Aorta (tissue), 5 donors: ENCODE data around the gene TRIM26. TPM values are rescaled to one million over a fixed set of nuclear protein-coding genes. Genes with fewer than 3 reads are reported as not detected.
A peak's percentile ranks its signal among the peaks of the same experiment; 100 is the strongest.

Experiments
- ATAC-seq: fragments of 200-7000 bp; cut with Tn5 transposase; one replicate; pipeline ENCODE4 v1.9.1; 2022; ENCODE audit warnings: moderate library complexity; ENCODE audit not compliant: low FRiP score
- DNase-seq, 2 donors: peaks; one replicate each; pipeline ENCODE4 v3.0.0-alpha.2; 2020
- H3K27ac ChIP-seq, 2 donors: one replicate each; pipeline ENCODE4 v1.5.1; 2013; ENCODE audit warnings: low read length in 2 of 2, mild to moderate bottlenecking in 2 of 2, moderate library complexity in 2 of 2, control low read depth in 1 of 2, inconsistent platforms in 1 of 2, low read depth in 1 of 2
- H3K27me3 ChIP-seq, 2 donors: one replicate each; pipeline ENCODE4 v1.6.1; 2013; ENCODE audit warnings: control low read depth in 1 of 2, low read length in 1 of 2, mild to moderate bottlenecking in 1 of 2, moderate library complexity in 1 of 2; ENCODE audit not compliant: insufficient read depth in 2 of 2, control insufficient read depth in 1 of 2
- H3K36me3 ChIP-seq, 2 donors: one replicate each; pipeline ENCODE4 v1.6.1; 2013; ENCODE audit warnings: control low read depth in 1 of 2, low read length in 1 of 2, mild to moderate bottlenecking in 1 of 2; ENCODE audit not compliant: insufficient read depth in 2 of 2, control insufficient read depth in 1 of 2
- H3K4me1 ChIP-seq, 2 donors: one replicate each; pipeline ENCODE4 v1.6.1; 2013; ENCODE audit warnings: low read length in 2 of 2, control low read depth in 1 of 2, mild to moderate bottlenecking in 1 of 2, moderate library complexity in 1 of 2; ENCODE audit not compliant: insufficient read depth in 2 of 2, control insufficient read depth in 1 of 2
- H3K4me3 ChIP-seq, 2 donors: one replicate each; pipeline ENCODE4 v1.5.1; 2013; ENCODE audit warnings: low read length in 2 of 2, control low read depth in 1 of 2, mild to moderate bottlenecking in 1 of 2
- H3K9me3 ChIP-seq: one replicate; pipeline ENCODE4 v1.6.1; 2013; ENCODE audit warnings: mild to moderate bottlenecking, low read length; ENCODE audit not compliant: control insufficient read depth
- WGBS, 2 donors: extraction: QIAGEN DNeasy Blood & Tissue Kit; methylation state at CpG; one replicate each; pipeline ENCODE4 v1.1.7; 2013; 5-methylcytosine and 5-hydroxymethylcytosine counted together
- intact Hi-C, 2 donors: fragments of 100-400 bp; cut with DNase I; formaldehyde crosslinking; loops; one replicate each; pipeline versions ENCODE4 v1.14.2 to v1.15.0; 2022
- polyA plus RNA-seq, 2 donors: library from polyadenylated mRNA; stranded (reverse); fragments of 200-250 nt; gene quantifications; one replicate each; pipeline ENCODE4 v1.2.3, GENCODE V29; 2013
- total RNA-seq, 2 donors: library from RNA; stranded (reverse); fragmentation: NEBNext Ultra II Directional; extraction: Animal tissue kit (Norgen Biotek cat#: 25700); gene quantifications; one replicate each; pipeline ENCODE4 v1.2.1, GENCODE V29; 2021
- donor health status: healthy with polysubstance abuse.
- donor health status: Bipolar disorder and iron deficiency.
- donor health status: DM: no; HTN: no; CAD: no.
- donor health status: DM: no; HTN: no; CAD: no.
- donor health status: DM: yes; HTN: yes; CAD: no.

TRIM26 gene
- total and polyA plus RNA-seq, 4 donors = 20.1 to 36.5 (median 29.7) TPM

DNA sequence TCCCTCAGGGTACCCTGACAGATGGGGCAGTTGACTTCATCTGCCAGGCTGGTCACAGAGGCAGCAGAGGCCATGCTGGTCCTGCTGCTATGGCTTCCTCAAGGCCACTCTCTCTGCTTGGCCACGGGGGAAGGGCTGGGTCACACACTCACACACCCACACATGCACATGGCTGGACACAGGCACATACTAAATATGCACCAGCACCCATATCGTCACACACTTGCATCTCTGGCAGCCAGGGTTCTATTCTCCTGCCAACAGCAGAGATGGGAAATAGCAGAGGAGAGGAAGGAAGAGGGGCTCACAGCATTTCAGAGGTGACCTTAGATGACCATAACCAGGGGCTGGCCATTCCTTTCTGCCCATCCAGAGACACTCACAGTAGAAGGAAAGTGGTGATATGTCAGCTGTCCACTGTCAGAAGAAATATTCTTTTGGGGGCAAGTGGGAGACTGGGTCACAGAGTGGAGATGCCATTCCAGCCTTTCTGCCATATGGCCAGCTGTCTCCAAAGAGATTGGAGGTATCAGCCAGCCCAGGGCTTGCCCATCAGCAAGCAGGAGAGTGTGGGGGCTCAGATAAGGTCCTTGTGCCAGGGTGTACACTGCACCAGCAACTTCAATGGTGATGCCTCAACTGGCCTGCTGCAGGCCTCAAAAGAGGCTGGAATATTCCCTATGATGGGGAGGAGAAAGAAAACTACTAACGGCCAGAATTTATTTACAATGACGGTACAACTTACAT lies 52.2 kb downstream of the TRIM26 start, which contains the start of gene TRIM10:
Gene TRIM10 (minus strand): TSS at position 427 of the 747 bp plus-strand sequence. CDS start 353 bp downstream, at position 74.
- ATAC-seq = no peak
- Histone ChIP-seq H3K4me1 (no peaks in the 10 kb centered on the region), H3K36me3 (no peaks in the 10 kb centered on the region), H3K4me3 (no peak within 1 kb of the TSS), H3K9me3 (no peaks in the 10 kb centered on the region), H3K27ac (no peak within 1 kb of the TSS), H3K27me3 (no peaks in the 10 kb centered on the region)
- 67 to 74% methylated on average over 4 of the region's 4 CpGs for WGBS, 2 donors
- DNase-seq = no peak
- intact Hi-C loops = no loop called here

DNA sequence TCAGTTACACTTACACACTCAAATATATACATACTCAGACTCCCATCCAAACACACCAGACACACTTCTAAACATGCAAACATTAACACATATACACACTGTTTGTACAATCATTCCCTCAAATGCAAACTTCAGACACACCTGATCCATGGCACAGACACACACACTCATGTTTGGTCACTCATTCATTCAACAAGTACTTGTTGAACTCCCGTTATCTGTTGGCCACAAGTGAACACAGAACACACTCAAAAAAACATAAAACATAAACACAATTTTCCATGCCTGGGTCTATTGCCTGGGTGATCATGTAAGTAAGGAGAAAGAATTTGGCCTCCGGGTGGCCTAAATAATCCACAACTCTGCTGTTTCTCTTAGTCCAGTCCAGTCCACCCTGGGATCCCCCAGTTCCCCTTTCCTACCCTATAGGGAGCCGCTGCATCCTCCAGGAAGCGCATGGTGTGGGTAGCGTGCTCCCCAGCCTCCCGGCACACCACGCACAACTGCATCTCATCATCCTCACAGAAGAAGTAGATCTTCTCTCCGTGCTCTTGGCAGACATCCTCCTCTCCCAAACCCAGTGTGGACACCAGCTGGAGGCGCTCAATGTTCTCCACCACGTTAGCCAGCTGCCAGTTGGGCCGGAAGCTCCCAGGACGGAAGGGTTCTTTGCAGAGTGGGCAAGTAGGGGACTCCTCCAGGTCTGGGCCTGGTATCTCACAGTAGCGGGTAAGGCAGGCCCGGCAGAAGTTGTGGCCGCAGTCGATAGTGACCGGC lies 53.0 kb downstream of the TRIM26 start:
- Histone ChIP-seq H3K27me3 (no peaks in the 10 kb centered on the region), H3K4me1 (no peaks in the 10 kb centered on the region), H3K27ac (no peak overlapping the region), H3K9me3 (no peaks in the 10 kb centered on the region), H3K4me3 (no peak overlapping the region), H3K36me3 (no peaks in the 10 kb centered on the region)
- intact Hi-C loops = no loop called here
- DNase-seq (no peak), ATAC-seq (no peak)
- WGBS, 2 donors = 85 to 89% methylated on average over 17 of the region's 17 CpGs

DNA sequence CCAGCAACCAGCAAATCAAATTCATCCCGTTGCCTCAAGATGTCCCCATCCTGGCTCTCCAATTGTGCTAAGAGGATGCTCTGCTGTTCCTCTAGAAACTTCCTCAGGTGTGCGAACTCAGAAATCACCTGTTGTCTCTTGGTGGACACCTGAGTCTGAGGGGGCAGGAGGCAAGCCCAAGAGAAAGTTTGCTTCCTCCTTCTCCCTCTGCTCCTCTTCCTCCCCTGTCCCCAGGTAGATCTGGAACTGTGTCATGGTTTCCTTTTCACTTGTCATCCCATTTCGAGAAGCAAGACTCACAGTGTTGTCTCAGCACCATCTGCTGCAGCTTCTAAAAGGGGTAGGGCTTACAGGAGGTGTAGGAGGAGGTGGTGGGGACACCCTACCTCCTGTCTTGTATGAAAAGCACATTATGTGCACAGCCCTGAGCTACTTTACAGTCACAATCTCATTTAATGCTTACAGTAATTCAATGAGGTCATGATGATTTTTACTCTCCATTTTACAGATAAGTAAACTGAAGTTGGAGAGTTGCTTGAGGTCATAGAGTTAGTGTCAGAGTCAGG lies 54.6 kb downstream of the TRIM26 start:
- no peak overlapping the region for H3K4me3 ChIP-seq
- DNase-seq (no peak), ATAC-seq (no peak)
- H3K9me3 ChIP-seq = no peaks in the 10 kb centered on the region
- no peak overlapping the region for H3K27ac ChIP-seq
- intact Hi-C loops = no loop called here
- no peaks in the 10 kb centered on the region for H3K27me3 ChIP-seq
- H3K36me3 ChIP-seq = no peaks in the 10 kb centered on the region
- no peaks in the 10 kb centered on the region for H3K4me1 ChIP-seq
- 68 to 69% methylated on average over 3 of the region's 3 CpGs for WGBS, 2 donors

DNA sequence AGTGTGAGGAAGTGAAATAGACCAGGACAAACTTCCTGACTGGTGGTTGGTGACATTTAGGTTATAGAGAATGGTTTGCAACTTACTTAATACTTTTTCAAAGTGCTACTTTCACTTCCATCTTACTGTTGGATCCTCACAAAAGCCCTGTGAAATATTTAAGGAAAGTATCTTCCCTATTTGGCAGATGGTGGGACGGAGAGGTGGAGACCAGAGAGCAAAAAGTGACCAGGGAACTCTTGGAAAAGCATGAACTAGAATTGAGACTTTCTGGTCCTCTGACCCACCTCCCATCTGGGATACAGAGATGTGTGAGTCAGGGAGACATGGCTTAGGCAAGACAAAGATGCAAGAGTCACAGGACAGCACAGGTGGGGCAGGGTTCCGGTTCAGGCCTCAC lies 55.2 kb downstream of the TRIM26 start:
- ATAC-seq (no peak), DNase-seq (no peak)
- intact Hi-C loops = no loop called here
- WGBS, 2 donors = 86 to 88% methylated on average over 2 of the region's 2 CpGs
- Histone ChIP-seq H3K27me3 (no peaks in the 10 kb centered on the region), H3K36me3 (no peaks in the 10 kb centered on the region), H3K4me3 (no peak overlapping the region), H3K27ac (no peak overlapping the region), H3K4me1 (no peaks in the 10 kb centered on the region), H3K9me3 (no peaks in the 10 kb centered on the region)

DNA sequence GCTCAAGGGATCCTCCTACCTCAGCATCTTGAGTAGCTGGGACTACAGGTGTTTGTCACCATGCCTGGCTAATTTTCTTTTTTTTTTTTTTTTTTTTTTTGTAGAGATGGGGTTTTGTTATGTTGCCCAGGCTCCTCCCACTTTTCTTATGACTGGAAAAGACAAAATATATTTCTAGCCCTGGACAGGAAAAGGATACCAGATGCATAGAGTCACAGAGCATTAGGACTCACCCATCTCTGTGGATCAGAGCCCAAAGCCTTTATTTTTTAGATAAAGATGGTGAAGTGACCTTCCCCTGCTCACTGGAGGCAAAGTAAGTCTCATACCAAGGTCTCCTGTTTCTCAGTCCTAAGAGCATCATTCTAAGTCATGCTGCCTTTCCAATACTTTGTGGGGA lies 55.6 kb downstream of the TRIM26 start:
- ATAC-seq (no peak), DNase-seq (no peak)
- H3K36me3 ChIP-seq = no peaks in the 10 kb centered on the region
- H3K9me3 ChIP-seq = no peaks in the 10 kb centered on the region
- H3K27ac ChIP-seq = no peak overlapping the region
- H3K4me3 ChIP-seq = no peak overlapping the region
- no peaks in the 10 kb centered on the region for H3K4me1 ChIP-seq
- no peaks in the 10 kb centered on the region for H3K27me3 ChIP-seq
- intact Hi-C loops = no loop called here

DNA sequence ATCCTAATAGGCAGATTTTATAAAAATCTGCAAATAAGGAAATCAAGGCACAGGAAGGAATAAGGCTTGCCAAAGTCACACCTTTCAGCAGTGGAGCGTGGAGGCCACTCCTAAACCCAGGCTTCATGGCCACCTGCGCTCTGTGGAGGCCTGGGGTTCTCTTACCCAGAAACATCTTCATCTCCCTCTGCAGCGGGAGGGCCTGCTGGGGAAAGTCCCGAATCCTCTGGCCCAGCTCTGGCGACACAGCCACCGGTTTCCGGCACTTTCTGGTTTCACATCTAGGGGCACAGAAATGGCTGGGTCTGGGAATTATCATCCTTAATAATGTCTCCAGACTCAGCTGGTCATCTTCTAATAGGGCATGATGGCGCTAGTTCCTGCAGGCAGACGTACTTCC lies 56.4 kb downstream of the TRIM26 start:
- DNase-seq (no peak), ATAC-seq (no peak)
- H3K27me3 ChIP-seq = no peaks in the 10 kb centered on the region
- H3K4me3 ChIP-seq = no peak overlapping the region
- intact Hi-C loops = no loop called here
- no peaks in the 10 kb centered on the region for H3K9me3 ChIP-seq
- WGBS, 2 donors = 80 to 93% methylated on average over 9 of the region's 9 CpGs
- H3K36me3 ChIP-seq = no peaks in the 10 kb centered on the region
- H3K27ac ChIP-seq = no peak overlapping the region
- H3K4me1 ChIP-seq = no peaks in the 10 kb centered on the region

DNA sequence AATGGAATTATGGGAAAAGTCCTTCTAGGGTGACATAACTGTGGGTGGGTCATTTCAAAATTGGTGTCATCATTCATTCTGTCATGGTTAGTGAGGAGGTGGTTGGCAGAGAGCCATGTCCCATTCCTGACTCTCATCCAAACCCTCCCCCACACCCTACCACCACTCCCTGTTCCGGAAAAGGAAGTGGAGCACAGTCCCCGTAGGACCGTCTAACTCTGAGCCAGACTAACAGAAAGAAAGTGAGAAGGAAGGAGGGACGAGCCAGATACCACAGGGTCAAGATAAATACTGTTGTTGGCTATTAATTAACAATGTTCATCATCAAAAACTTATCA lies 57.0 kb downstream of the TRIM26 start:
- Histone ChIP-seq H3K27ac (no peak overlapping the region), H3K27me3 (no peaks in the 10 kb centered on the region), H3K4me3 (no peak overlapping the region), H3K4me1 (no peaks in the 10 kb centered on the region), H3K9me3 (no peaks in the 10 kb centered on the region), H3K36me3 (no peaks in the 10 kb centered on the region)
- ATAC-seq = no peak
- DNase-seq = peak in 1 of 2 donors; percentile 55
- intact Hi-C loops = no loop called here
- WGBS, 2 donors = 7 to 9% methylated on average over 4 of the region's 4 CpGs

DNA sequence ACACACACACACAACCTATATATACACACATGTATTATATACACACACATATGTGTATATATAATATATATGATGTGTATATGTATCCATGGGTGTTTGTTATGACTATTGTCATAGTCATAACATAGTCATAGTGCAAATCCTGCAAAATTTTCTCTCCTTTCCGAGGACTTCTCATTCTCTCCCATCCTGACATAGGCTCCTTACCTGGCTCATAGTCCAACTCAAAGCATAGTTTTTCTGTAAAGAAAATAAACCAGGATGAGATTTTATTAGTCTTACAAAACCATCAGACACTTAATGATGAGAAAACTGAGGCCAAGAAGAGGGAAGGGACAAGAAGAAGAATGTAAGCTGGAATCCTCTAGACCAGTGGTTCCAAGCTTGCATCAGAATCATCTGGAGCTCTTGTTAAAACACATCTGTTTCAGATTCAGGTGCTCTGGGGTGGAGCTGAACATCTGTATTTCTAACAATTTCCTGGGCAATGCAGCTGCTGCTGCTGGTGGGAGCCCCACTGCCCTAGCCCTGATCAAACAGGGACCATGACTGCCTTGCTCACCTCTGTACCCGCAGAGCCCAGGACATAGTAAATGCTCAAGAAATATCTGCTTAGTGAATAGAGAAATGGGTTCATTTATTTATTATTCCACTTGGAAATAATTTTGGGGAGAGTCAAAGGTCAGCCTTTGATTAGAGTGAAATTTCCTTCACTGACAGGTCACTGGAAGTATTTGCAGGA lies 57.5 kb downstream of the TRIM26 start:
- DNase-seq (no peak), ATAC-seq (no peak)
- Histone ChIP-seq H3K9me3 (no peaks in the 10 kb centered on the region), H3K36me3 (no peaks in the 10 kb centered on the region), H3K4me1 (no peaks in the 10 kb centered on the region), H3K4me3 (no peak overlapping the region), H3K27ac (no peak overlapping the region), H3K27me3 (no peaks in the 10 kb centered on the region)
- 85 to 92% methylated on average over 2 of the region's 2 CpGs for WGBS, 2 donors
- intact Hi-C loops = no loop called here
